Type B pancreatic cell (in vitro differentiated cells): Measurements from ENCODE around the gene POLDIP3. TPM values are rescaled to one million over a fixed set of nuclear protein-coding genes. Genes with fewer than 3 reads are reported as not detected.

Source experiments
- DNase-seq: peaks from one replicate; pipeline ENCODE4 v3.0.0; 2021; ENCODE audit warnings: mixed read lengths; ENCODE audit not compliant: unreplicated experiment; ENCODE audit errors: extremely low spot score
- H3K27ac Mint-ChIP-seq: 2 replicates; pipeline ENCODE4 v1.8.0; 2021; ENCODE audit warnings: mild to moderate bottlenecking, mixed read lengths
- H3K27me3 Mint-ChIP-seq: 2 replicates; pipeline ENCODE4 v1.8.0; 2021; ENCODE audit warnings: mixed read lengths
- H3K36me3 Mint-ChIP-seq: 2 replicates; pipeline ENCODE4 v1.8.0; 2021; ENCODE audit warnings: mixed read lengths
- H3K4me1 Mint-ChIP-seq: one replicate; pipeline ENCODE4 v1.8.0; 2021; ENCODE audit warnings: mixed read lengths; ENCODE audit not compliant: unreplicated experiment
- H3K4me3 Mint-ChIP-seq: 2 replicates; pipeline ENCODE4 v1.8.0; 2021; ENCODE audit warnings: mild to moderate bottlenecking, mixed read lengths
- H3K9me3 Mint-ChIP-seq: 2 replicates; pipeline ENCODE4 v1.8.0; 2021; ENCODE audit warnings: mixed read lengths
- CTCF ChIP-seq: fragments of 200-600 bp; sonication (generic); conservative IDR thresholded peaks from 2 replicates; pipeline ENCODE4 v1.5.0; 2021; ENCODE audit warnings: antibody characterized with exemption, mild to moderate bottlenecking
- total RNA-seq: library from RNA; stranded (reverse); gene quantifications from 2 replicates; pipeline ENCODE4 v1.2.1, GENCODE V29; 2021; ENCODE audit warnings: low replicate concordance

POLDIP3 gene
- total RNA-seq, 1 donor from 2014 or later = 86.9 TPM

- H3K4me3 Mint-ChIP-seq = no peak overlapping the region
- no peak for DNase-seq
- H3K27ac Mint-ChIP-seq = no peak overlapping the region
- peaks cover 15% of the 10 kb centered on the region for H3K4me1 Mint-ChIP-seq
- peaks cover 29% of the 10 kb centered on the region for H3K36me3 Mint-ChIP-seq
- H3K27me3 Mint-ChIP-seq = no peaks in the 10 kb centered on the region
- TF ChIP-seq CTCF = no peak
- H3K9me3 Mint-ChIP-seq = no peaks in the 10 kb centered on the region
These were observed 10.3 kb downstream of the POLDIP3 start for GRCh38 chr22:42604403-42604802.

- Mint-ChIP-seq H3K4me1 (peaks cover 5% of the 10 kb centered on the region), H3K27ac (peak overlapping the region; percentile 42), H3K9me3 (no peaks in the 10 kb centered on the region), H3K27me3 (no peaks in the 10 kb centered on the region), H3K36me3 (peaks cover 31% of the 10 kb centered on the region), H3K4me3 (no peak overlapping the region)
- no peak for TF ChIP-seq CTCF
- no peak for DNase-seq
These were observed 11.3 kb downstream of the POLDIP3 start for GRCh38 chr22:42603427-42603826.

- Mint-ChIP-seq H3K4me1 (peaks cover 4% of the 10 kb centered on the region), H3K36me3 (peaks cover 31% of the 10 kb centered on the region), H3K4me3 (no peak overlapping the region), H3K27me3 (no peaks in the 10 kb centered on the region), H3K9me3 (no peaks in the 10 kb centered on the region), H3K27ac (no peak overlapping the region)
- no peak for TF ChIP-seq CTCF
- no peak for DNase-seq
These were observed 12.2 kb downstream of the POLDIP3 start for GRCh38 chr22:42602470-42602869.

GRCh38 chr22:42601879-42602465 lies 12.7 kb downstream of the POLDIP3 start:
- Mint-ChIP-seq H3K27ac (peak overlapping the region; percentile 19), H3K4me1 (peaks cover 4% of the 10 kb centered on the region), H3K36me3 (peaks cover 35% of the 10 kb centered on the region), H3K4me3 (no peak overlapping the region), H3K27me3 (no peaks in the 10 kb centered on the region), H3K9me3 (no peaks in the 10 kb centered on the region)
- TF ChIP-seq CTCF = no peak
- DNase-seq = no peak

- Mint-ChIP-seq H3K27ac (no peak overlapping the region), H3K4me3 (no peak overlapping the region), H3K4me1 (no peaks in the 10 kb centered on the region), H3K36me3 (peaks cover 19% of the 10 kb centered on the region), H3K27me3 (no peaks in the 10 kb centered on the region), H3K9me3 (no peaks in the 10 kb centered on the region)
- no peak for TF ChIP-seq CTCF
- DNase-seq = no peak
These were observed 17.7 kb downstream of the POLDIP3 start for GRCh38 chr22:42596863-42597530.
